Left cardiac atrium (tissue), 4 donors: ENCODE data around the gene AMPD3. TPM values are rescaled to one million over a fixed set of nuclear protein-coding genes. Genes with fewer than 3 reads are reported as not detected.

Experiments
- ATAC-seq, 2 donors: fragments of 200-7000 bp; cut with Tn5 transposase; one replicate each; pipeline ENCODE4 v1.9.1; 2020; ENCODE audit warnings: mild to moderate bottlenecking in 2 of 2, moderate library complexity in 2 of 2
- DNase-seq: peaks from one replicate; pipeline ENCODE4 v3.0.0-alpha.2; 2020
- intact Hi-C, 2 donors: fragments of 100-400 bp; cut with DNase I; formaldehyde crosslinking; loops; one replicate each; pipeline versions ENCODE4 v1.14.1 to v1.15.1; 2022 to 2023
- total RNA-seq, 2 donors: library from RNA; stranded (reverse); fragmentation: NEBNext Ultra II Directional; extraction: Animal tissue kit (Norgen Biotek cat#: 25700); gene quantifications; one replicate each; pipeline ENCODE4 v1.2.1, GENCODE V29; 2021
- donor health status: DM: no; HTN: yes; CAD: no.
- donor health status: DM: no; HTN: yes; CAD: no; lungs with severe emphysema.
- donor health status: DM: yes; HTN: yes; CAD: no.
- donor health status: Dilated cardiomyopathy.

The AMPD3 gene
- total RNA-seq, 2 donors from 2014 or later = 4.4 to 4.7 TPM

DNA sequence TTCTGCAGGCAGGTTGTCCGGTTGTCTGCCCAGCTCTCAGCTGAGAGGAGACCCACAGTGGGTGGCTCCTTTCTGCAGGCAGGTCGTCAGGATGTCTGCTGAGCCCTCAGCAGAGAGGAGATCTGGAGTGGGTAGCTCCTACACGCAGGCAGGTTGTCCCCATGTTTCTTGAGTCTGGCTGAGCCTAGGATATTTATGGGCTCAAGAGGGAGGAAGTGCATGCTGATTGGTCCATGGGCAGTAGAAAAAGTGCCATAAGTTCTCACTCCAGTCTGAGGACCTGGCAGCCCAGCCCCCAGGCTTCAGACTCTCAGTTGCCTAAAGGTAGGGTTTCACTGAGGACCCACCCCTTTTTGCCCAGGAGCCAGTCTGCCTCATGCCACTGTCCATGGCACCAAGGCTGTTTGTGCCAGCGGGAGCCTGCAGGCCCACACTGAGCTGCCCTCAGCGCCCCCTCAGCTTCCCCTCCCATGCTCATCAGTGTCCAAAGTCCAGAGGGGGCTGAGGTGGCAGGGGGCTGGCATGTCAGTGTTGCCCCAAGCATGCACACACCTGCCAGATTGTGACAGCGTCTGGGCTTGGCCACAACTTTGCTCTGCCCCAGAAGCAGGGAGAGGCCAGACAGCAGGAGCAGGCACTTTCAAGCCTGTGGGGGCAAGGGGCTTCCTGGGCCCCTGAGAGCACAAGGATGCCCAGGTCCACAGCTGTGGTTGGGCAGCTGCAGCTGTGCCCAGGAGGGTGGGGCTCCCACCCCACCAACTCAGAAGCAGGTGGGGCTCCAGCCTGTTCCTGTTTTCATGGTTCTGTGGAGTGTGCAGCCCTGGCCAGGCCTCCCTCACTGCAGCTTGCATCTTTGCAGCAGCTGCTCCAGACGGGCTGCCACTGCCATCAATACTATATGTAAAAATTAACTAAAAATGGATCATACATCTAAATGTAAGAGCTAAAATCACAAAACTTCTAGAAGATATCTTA is 89.7 kb downstream of the AMPD3 start:
- ATAC-seq (no peak), DNase-seq (no peak)
- intact Hi-C loops = loop anchor here in 1 of 2 donors (10.0 kb wide), 1 partner anchor 190 kb away; no protein-coding TSS in a partner anchor

DNA sequence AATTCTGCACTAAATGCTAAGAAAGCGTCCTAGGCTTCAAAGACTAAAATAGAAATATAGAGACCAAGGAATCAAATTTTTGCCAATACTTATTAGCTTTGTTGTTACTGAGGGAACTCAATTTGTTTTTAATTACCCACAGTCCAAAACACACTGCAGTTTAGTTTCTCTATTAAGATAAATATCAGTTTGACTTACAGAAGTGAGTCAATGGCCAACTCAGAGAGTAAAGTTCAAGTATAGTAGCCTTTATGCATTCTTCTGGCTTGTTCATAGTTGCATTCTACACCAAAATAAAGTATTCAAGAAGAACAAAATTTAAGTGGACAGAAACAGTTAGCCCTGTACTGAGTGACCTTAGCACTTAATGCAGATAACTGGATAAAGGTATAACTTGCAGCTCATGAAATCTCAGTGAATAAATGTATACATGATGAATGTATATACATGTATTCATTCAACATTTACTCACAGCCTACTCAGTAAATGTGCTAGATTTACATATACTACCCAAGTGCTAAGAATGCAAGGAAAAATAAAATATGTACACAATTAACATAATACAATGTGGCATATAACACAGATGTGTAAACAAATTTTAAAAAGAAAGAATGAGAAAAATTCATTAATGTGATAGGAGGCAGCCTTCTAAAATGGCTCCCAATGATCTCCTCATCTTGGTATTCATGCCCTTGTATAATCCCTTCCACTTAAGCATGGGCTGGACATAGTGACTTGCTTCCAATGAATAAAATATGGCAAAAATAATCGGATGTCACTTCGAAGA is 95.6 kb downstream of the AMPD3 start:
- DNase-seq (no peak), ATAC-seq (no peak)
- intact Hi-C loops = no loop called here

DNA sequence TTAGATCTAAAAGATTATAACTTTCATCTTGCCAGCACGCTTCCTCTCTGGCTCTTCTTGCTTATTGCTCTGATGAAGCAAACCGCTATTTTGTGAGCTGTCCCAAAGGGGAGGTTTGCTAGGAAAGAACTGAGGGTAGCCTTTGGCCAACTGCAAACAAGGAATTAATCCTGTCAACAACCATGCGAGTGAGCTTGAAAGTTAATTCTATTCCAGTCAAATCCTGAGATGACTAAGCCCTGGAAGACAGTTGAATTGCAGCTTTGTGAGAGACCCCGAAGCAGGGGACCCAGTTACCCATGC is 96.2 kb downstream of the AMPD3 start:
- DNase-seq = no peak
- intact Hi-C loops = no loop called here
- ATAC-seq = no peak

DNA sequence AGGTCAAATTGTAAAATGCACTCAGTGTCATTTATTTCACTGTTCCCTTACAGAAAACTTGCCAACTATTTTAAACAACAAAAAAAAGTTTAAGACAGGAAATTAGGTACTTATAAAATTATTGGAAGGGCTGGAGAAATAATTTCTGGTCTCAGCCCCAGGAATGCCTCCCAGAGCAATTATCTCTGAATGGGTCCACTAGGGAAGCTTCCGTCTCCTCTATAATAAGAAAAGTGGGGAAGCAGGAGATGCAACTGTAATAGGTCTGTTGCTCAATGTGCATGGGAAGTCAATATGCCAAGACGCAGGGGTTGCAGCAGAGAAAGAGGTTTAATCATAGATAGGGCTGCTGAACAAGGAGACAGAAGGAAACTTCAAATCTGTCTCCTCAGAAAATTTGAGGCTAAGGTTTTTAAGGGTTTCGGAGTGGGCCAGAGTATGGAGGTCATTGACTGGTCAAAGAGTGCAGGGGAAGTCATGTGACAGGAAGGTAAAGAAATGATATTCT is 96.8 kb downstream of the AMPD3 start:
- ATAC-seq (no peak), DNase-seq (no peak)
- intact Hi-C loops = no loop called here

DNA sequence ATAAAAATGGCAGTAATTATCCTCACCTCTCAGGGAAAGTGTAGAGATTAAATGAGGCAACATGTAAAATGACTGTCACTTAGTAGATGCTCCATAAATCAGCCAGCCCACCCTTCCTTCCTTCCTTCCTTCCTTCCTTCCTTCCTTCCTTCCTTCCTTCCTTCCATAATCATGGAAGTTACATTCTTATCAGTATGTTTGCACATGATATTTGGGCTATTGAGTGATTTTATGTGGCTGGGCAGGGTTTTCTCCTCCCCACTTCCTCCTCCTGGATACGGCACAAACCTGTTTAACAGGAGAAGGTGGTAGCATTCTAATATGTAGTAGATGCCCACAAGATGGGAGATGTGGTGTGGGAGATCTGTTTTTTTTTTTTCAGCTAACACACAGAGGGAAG is 101.5 kb downstream of the AMPD3 start:
- ATAC-seq = no peak
- intact Hi-C loops = no loop called here

More for the DNA sequence above, 101.5 kb downstream of the AMPD3 start:
- no peak for DNase-seq

Other genes starting within 250 kb of the AMPD3 start
- 10 to 100 TPM; 18.5 to 25.8 TPM for gene SBF2, start 161.0 kb upstream of the AMPD3 start, total RNA-seq
- gene ADM, start 150.2 kb upstream of the AMPD3 start, total RNA-seq = 10 to 100 TPM; 20.8 to 21.9 TPM
- 10 to 100 TPM; 34.7 to 34.8 TPM for gene RNF141, start 85.9 kb downstream of the AMPD3 start, total RNA-seq
- 100 to 1,000 TPM in 1 of 2 donors, 10 to 100 TPM in 1; 95.2 to 250 TPM for gene LYVE1, start 113.4 kb downstream of the AMPD3 start, total RNA-seq
- 10 to 100 TPM in 1 of 2 donors, 1 to 10 TPM in 1; 9.7 to 15.6 TPM for gene IRAG1, start 238.5 kb downstream of the AMPD3 start, total RNA-seq